ENCODE measurements around the gene TBC1D8. TPM values are rescaled to one million over a fixed set of nuclear protein-coding genes. Genes with fewer than 3 reads are reported as not detected.
A peak's percentile ranks its signal among the peaks of the same experiment; 100 is the strongest.

TBC1D8 gene
- total RNA-seq, 1 donor from 2014 or later = 16.3 TPM

- DNase-seq (ENCODE audit: extremely low spot score, unreplicated experiment) = no peak
- no peak overlapping the region for H3K27ac Mint-ChIP-seq (ENCODE audit: unreplicated experiment)
- no peaks in the 10 kb centered on the region for H3K27me3 Mint-ChIP-seq (ENCODE audit: unreplicated experiment)
- TF ChIP-seq CTCF (IDR thresholded peaks at IDR 0.05) = no peak
- no peaks in the 10 kb centered on the region for H3K4me1 Mint-ChIP-seq (ENCODE audit: unreplicated experiment)
- no peaks in the 10 kb centered on the region for H3K9me3 Mint-ChIP-seq (ENCODE audit: unreplicated experiment)
- H3K4me3 Mint-ChIP-seq (ENCODE audit: unreplicated experiment) = no peak overlapping the region
- H3K36me3 Mint-ChIP-seq (ENCODE audit: unreplicated experiment) = peaks cover 18% of the 10 kb centered on the region
These were observed 132.2 kb downstream of the TBC1D8 start for GRCh38 chr2:101018934-101019333.

- DNase-seq (ENCODE audit: extremely low spot score, unreplicated experiment) = no peak
- Mint-ChIP-seq H3K27ac (ENCODE audit: unreplicated experiment) (no peak overlapping the region), H3K36me3 (ENCODE audit: unreplicated experiment) (peaks cover 20% of the 10 kb centered on the region), H3K4me1 (ENCODE audit: unreplicated experiment) (peaks cover 4% of the 10 kb centered on the region), H3K4me3 (ENCODE audit: unreplicated experiment) (no peak overlapping the region), H3K9me3 (ENCODE audit: unreplicated experiment) (no peaks in the 10 kb centered on the region), H3K27me3 (ENCODE audit: unreplicated experiment) (no peaks in the 10 kb centered on the region)
- no peak for TF ChIP-seq CTCF (IDR thresholded peaks at IDR 0.05)
These were observed 133.8 kb downstream of the TBC1D8 start for GRCh38 chr2:101017371-101017770.

- Mint-ChIP-seq H3K36me3 (ENCODE audit: unreplicated experiment) (peaks cover 16% of the 10 kb centered on the region), H3K4me3 (ENCODE audit: unreplicated experiment) (no peak overlapping the region), H3K9me3 (ENCODE audit: unreplicated experiment) (no peaks in the 10 kb centered on the region), H3K4me1 (ENCODE audit: unreplicated experiment) (peaks cover 5% of the 10 kb centered on the region), H3K27me3 (ENCODE audit: unreplicated experiment) (no peaks in the 10 kb centered on the region), H3K27ac (ENCODE audit: unreplicated experiment) (no peak overlapping the region)
- peak; percentile 4 for DNase-seq (ENCODE audit: extremely low spot score, unreplicated experiment)
- TF ChIP-seq CTCF (IDR thresholded peaks at IDR 0.05) = no peak
These were observed 136.8 kb downstream of the TBC1D8 start for GRCh38 chr2:101014264-101014857.

GRCh38 chr2:101012706-101013181, 138.4 kb downstream of the TBC1D8 start:
- DNase-seq (ENCODE audit: extremely low spot score, unreplicated experiment) = peak; percentile 77
- TF ChIP-seq CTCF (IDR thresholded peaks at IDR 0.05) = peak; percentile 83
- Mint-ChIP-seq H3K9me3 (ENCODE audit: unreplicated experiment) (no peaks in the 10 kb centered on the region), H3K27me3 (ENCODE audit: unreplicated experiment) (no peaks in the 10 kb centered on the region), H3K4me1 (ENCODE audit: unreplicated experiment) (peaks cover 7% of the 10 kb centered on the region), H3K27ac (ENCODE audit: unreplicated experiment) (no peak overlapping the region), H3K4me3 (ENCODE audit: unreplicated experiment) (no peak overlapping the region), H3K36me3 (ENCODE audit: unreplicated experiment) (peaks cover 13% of the 10 kb centered on the region)

- DNase-seq (ENCODE audit: extremely low spot score, unreplicated experiment) = peak; percentile 3
- H3K27ac Mint-ChIP-seq (ENCODE audit: unreplicated experiment) = peak overlapping the region; percentile 16
- peaks cover 18% of the 10 kb centered on the region for H3K36me3 Mint-ChIP-seq (ENCODE audit: unreplicated experiment)
- H3K4me1 Mint-ChIP-seq (ENCODE audit: unreplicated experiment) = peaks cover 10% of the 10 kb centered on the region
- H3K9me3 Mint-ChIP-seq (ENCODE audit: unreplicated experiment) = no peaks in the 10 kb centered on the region
- H3K4me3 Mint-ChIP-seq (ENCODE audit: unreplicated experiment) = no peak overlapping the region
- no peak for TF ChIP-seq CTCF (IDR thresholded peaks at IDR 0.05)
- H3K27me3 Mint-ChIP-seq (ENCODE audit: unreplicated experiment) = no peaks in the 10 kb centered on the region
These were observed 139.0 kb downstream of the TBC1D8 start for GRCh38 chr2:101012054-101012705.
